Central memory CD4-positive, alpha-beta T cell (primary cell): ENCODE measurements around the gene OR56A5.

Source experiments
- DNase-seq: peaks from one replicate; pipeline ENCODE4 v3.0.0; 2022

OR56A5 gene

GRCh38 chr11:5932671-5933070 lies 35.6 kb downstream of the OR56A5 start:
- DNase-seq: no peak

DNA sequence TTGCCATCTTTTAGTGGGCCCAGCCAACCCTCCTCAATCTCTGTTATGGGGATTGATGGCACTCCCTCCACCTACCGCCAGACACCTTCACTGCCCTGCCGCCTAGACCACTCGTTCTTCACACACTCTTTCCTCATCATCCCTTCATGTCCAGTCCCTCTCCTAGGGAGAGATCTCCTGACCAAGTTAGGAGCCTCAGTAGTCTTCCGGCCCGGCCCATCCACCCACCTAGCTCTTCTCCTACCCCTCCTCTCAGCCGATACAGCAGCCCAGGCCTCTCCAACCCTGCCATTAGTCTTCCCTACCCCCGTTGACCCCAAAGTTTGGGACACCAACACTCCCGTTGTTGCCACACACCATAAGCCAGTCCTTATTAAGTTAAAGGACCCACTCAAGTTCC lies 37.2 kb downstream of the OR56A5 start:
- no peak for DNase-seq

- DNase-seq: no peak
These were observed 37.7 kb downstream of the OR56A5 start for GRCh38 chr11:5930614-5931013.

DNA sequence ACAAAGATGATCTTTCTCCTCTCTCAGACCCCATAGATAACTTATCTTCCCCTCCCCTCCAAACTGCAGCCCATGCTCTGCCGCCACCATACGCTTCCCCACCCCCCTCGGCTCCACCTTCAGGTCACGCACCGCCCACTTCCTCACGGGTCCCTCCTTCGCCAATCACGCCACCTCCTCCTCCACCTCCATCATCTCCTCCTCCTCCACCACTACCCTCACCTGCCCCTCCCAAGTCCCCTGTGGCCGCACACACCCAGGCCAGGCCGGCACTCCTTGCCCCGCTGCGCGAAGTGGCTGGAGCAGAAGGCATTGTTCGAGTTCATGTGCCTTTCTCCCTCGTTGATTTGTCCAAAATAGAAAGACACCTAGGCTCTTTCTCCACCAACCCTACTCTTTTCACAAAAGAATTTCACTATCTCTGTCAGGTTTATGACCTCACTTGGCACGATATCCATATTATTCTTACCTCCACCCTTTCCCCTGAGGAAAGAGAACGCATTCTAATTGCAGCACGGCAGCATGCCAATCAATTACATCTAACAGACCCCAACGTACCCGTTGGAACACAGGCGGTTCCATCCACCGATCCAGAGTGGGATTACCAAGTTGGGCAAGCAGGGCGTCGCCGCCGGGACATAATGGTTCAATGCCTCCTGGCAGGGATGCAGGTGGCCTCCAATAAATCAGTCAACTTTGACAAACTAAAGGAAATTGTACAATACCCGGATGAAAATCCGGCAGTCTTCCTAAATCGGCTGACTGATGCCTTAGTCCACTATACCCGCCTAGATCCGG lies 38.5 kb downstream of the OR56A5 start:
- DNase-seq: no peak

DNA sequence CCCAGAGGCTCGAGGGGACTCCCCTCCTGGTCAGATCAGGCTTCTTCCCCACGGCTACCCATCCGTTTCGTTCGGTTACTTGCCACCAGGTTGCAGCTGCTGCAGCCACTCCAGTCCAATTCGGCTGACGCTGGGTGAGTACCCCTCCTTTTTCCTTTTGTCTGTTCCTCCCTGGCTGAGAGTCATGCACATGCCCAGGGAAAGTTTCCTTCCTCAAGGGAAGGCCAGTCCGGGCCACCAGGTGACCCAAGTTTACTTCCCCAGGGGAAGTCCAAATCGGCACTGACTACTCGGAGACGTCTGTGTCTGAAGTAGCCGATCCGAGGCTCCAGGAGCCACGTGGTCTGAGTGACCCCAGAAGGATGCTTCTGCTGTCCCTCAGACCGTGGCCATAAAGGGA lies 39.5 kb downstream of the OR56A5 start:
- DNase-seq: no peak

- DNase-seq: no peak
These were observed 40.0 kb downstream of the OR56A5 start for GRCh38 chr11:5928271-5928670.

DNA sequence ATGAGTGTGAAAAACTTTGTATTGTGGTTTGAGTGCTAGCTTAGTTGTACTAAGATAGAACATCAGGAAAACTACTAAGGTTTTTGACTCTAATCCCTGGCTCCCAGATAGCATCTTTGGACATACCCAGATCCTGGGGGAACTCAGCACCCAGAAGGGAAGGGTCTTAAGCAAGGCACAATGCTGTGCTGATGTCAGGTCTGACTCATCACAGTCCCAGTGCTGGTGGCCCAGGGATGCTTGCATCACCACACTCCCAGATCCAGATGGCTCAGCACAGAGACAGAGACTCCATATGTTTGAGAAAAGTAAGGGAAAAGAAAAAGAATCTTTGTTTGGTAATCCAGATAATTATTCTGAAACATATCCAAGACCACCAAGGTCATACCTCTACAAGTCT lies 44.5 kb downstream of the OR56A5 start:
- DNase-seq: no peak

DNA sequence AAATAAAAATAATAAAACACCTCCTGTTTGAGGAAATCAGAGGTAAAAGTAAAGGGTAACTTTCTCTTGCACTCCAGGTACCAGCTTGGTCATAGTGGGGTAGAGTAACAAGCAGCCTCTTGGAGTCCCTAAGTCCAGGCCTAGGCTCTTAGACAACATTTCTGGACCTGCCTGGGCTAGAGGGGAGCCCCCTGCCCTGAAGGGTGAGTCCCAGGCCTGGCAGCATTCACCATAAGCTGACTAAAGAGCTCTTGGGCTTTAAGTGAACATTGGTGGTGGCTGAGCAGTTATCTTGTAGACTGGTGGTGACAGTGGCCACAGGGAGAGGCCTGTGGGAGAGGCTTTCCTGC lies 44.9 kb downstream of the OR56A5 start:
- DNase-seq: no peak

DNA sequence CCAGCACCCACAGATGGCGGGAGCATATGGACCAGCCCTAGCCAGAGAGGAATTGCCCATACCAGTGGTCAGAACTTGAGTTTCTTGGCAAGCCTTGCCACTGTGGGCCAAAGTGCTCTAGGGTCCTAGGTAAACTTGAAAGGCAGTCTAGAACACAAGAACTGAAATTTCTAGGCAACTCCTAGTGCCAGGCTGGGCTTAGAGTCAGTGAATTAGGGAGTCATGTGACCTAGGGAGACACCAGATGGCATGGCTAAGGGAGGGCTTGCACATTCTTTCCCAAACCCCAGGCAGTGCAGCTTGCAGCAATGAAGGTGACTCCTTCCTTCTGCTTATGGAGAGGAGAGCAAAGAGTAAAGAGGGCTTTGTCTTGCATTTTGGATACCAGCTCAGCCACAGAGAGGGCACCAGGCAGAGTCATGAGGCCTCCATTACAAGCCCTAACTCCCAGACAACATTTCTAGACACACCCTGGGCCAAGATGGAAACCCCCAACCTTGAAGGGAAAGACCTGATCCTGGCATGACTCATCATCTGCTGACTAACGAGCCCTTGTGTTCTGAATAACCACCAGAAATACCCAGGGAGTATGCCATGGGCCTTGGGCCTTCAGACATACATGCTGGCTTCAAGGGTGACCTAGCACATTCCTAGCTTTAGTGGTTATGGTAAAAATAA lies 45.4 kb downstream of the OR56A5 start:
- no peak for DNase-seq
